Endothelial cell of umbilical vein (primary cell): Measurements from ENCODE around the gene HTR1E. TPM values are rescaled to one million over a fixed set of nuclear protein-coding genes. Genes with fewer than 3 reads are reported as not detected.

Experiments used
- BruUV-seq: library from RNA; stranded (reverse); fragments of 400-500 nt; replicated peaks from 2 replicates; lab custom pipeline; 2021; lab: Mats Ljungman, UMichigan
- CTCF ChIA-PET: fragments of 300-600, 350-600 bp; sonication (Branson Sonifier 250); formaldehyde crosslinking; loops from one replicate; lab custom pipeline; 2021; ENCODE audit warnings: antibody characterized with exemption, inconsistent platforms; lab: Charles Lee
- POLR2A ChIA-PET: fragments of 300-600, 350-600 bp; sonication (Branson Sonifier 250); formaldehyde crosslinking; loops from one replicate; lab custom pipeline; 2021; ENCODE audit warnings: antibody characterized with exemption, inconsistent platforms; lab: Charles Lee
- DNase-seq: peaks from one replicate; pipeline ENCODE4 v3.0.0-alpha.2; 2011; ENCODE audit warnings: low read depth, low spot score
- FAIRE-seq: peaks from 2 replicates; lab custom pipeline; 2011; peaks lifted over from hg19 to GRCh38; lab: Jason Lieb, UNC
- H2AFZ ChIP-seq: 2 replicates; pipeline ENCODE4 v1.6.0; 2012; ENCODE audit warnings: low read depth, low read length, control low read depth, inconsistent platforms
- H3K27ac ChIP-seq: 2 replicates; pipeline ENCODE4 v1.5.1; 2011; ENCODE audit warnings: low read depth, mild to moderate bottlenecking, control low read depth, low read length, moderate library complexity; ENCODE audit not compliant: insufficient read depth
- H3K27me3 ChIP-seq, 2 experiments: 2 replicates each; pipeline versions ENCODE4 v1.6.0 to v1.6.1; 2011; ENCODE audit warnings: low read length in 2 of 2, mixed read lengths in 1 of 2; ENCODE audit not compliant: control insufficient read depth in 2 of 2, insufficient read depth in 2 of 2
- H3K36me3 ChIP-seq, 2 experiments: 2 replicates in 1 of 2; 3 replicates in 1 of 2; pipeline ENCODE4 v1.5.1; 2011; ENCODE audit warnings: low read length in 2 of 2, mild to moderate bottlenecking in 1 of 2, moderate library complexity in 1 of 2; ENCODE audit not compliant: control insufficient read depth in 2 of 2, insufficient read depth in 2 of 2; ENCODE audit errors: extremely low read depth in 1 of 2
- H3K4me1 ChIP-seq: 3 replicates; pipeline ENCODE4 v1.5.1; 2011; ENCODE audit warnings: mild to moderate bottlenecking, low read length; ENCODE audit not compliant: control insufficient read depth, insufficient read depth; ENCODE audit errors: extremely low read depth
- H3K4me2 ChIP-seq: 2 replicates; pipeline ENCODE4 v1.6.1; 2011; ENCODE audit warnings: low read length, control low read depth, mixed read lengths; ENCODE audit not compliant: insufficient read depth
- H3K4me3 ChIP-seq, 3 experiments: fragments of 200-600 bp in 1 of 3; sonication (generic), shearing (Covaris generic) in 1 of 3; replicated peaks in 1 of 3; 2 replicates each; pipeline ENCODE4 v1.5.1; 2011 to 2016; ENCODE audit warnings: control low read depth in 3 of 3, low read length in 3 of 3, mild to moderate bottlenecking in 2 of 3, inconsistent platforms in 1 of 3, low read depth in 1 of 3, moderate library complexity in 1 of 3; ENCODE audit not compliant: insufficient read depth in 1 of 3
- H3K79me2 ChIP-seq: 2 replicates; pipeline ENCODE4 v1.6.0; 2012; ENCODE audit warnings: low read length, inconsistent platforms; ENCODE audit not compliant: control insufficient read depth, insufficient read depth
- H3K9ac ChIP-seq: replicated peaks from 2 replicates; pipeline ENCODE3; 2011; ENCODE audit warnings: low read length, control low read depth; ENCODE audit not compliant: insufficient read depth; ENCODE audit errors: extremely low read depth
- H3K9me1 ChIP-seq: replicated peaks from 3 replicates; pipeline ENCODE4 v1.6.0; 2011; ENCODE audit warnings: mild to moderate bottlenecking, low read length; ENCODE audit not compliant: control insufficient read depth, insufficient read depth; ENCODE audit errors: extremely low read depth
- H3K9me3 ChIP-seq: replicated peaks from 2 replicates; pipeline ENCODE4 v1.5.1; 2012; ENCODE audit warnings: low read length, inconsistent platforms; ENCODE audit not compliant: control insufficient read depth, insufficient read depth
- H4K20me1 ChIP-seq: replicated peaks from 2 replicates; pipeline ENCODE3; 2011; ENCODE audit warnings: mild to moderate bottlenecking, low read length; ENCODE audit not compliant: control insufficient read depth, insufficient read depth; ENCODE audit errors: extremely low read depth
- EZH2 ChIP-seq: IDR thresholded peaks from 2 replicates; pipeline ENCODE4 v1.6.1; 2012; ENCODE audit warnings: borderline replicate concordance, low read depth, mild to moderate bottlenecking, moderate library complexity, low read length, inconsistent platforms; ENCODE audit not compliant: severe bottlenecking
- FOS ChIP-seq: IDR thresholded peaks from 2 replicates; pipeline ENCODE4 v1.6.1; 2011; ENCODE audit warnings: mild to moderate bottlenecking, low read length, moderate library complexity, borderline replicate concordance; ENCODE audit not compliant: insufficient read depth
- GATA2 ChIP-seq: IDR thresholded peaks from 2 replicates; pipeline ENCODE4 v1.7.0; 2011; ENCODE audit warnings: low read depth, mild to moderate bottlenecking, moderate library complexity, mixed read lengths, low read length; ENCODE audit not compliant: insufficient read length, insufficient read depth
- JUN ChIP-seq: IDR thresholded peaks from 2 replicates; pipeline ENCODE4 v1.6.1; 2011; ENCODE audit warnings: borderline replicate concordance, low read depth; ENCODE audit not compliant: insufficient read length, insufficient read depth
- MYC ChIP-seq: IDR thresholded peaks from one replicate; pipeline ENCODE4 v1.6.1; 2011; ENCODE audit warnings: mild to moderate bottlenecking, low read depth, low read length
- POLR2A ChIP-seq: IDR thresholded peaks from 2 replicates; pipeline ENCODE4 v1.6.1; 2012; ENCODE audit warnings: low read depth, mild to moderate bottlenecking, control low read depth, low read length
- POLR2AphosphoS5 ChIP-seq: IDR thresholded peaks from 2 replicates; pipeline ENCODE4 v1.6.1; 2012; ENCODE audit warnings: low read depth, mild to moderate bottlenecking, control low read depth, low read length, moderate library complexity; ENCODE audit not compliant: insufficient read depth
- dilution Hi-C: fragments of 300-500 bp; cut with MboI; formaldehyde crosslinking; loops from one replicate; pipeline ENCODE4 v1.15.0; 2019; ENCODE audit warnings: low sequenced_read_pairs; ENCODE audit not compliant: extremely low pct_ligation_motif_present
- intact Hi-C: fragments of 100-400 bp; cut with micrococcal nuclease; formaldehyde crosslinking; loops from one replicate; pipeline ENCODE4 v1.10.0; 2022
- polyA plus RNA-seq, 4 experiments: library from polyadenylated mRNA; depleted of rRNA in 3 of 4; stranded (reverse) in 3 of 4; unstranded in 1 of 4; fragments of >200 nt; gene quantifications; 2 replicates each; pipeline versions ENCODE4 v1.2.1 to v1.2.3, GENCODE V29; 2011 to 2012; ENCODE audit warnings: missing spikeins in 1 of 4
- total RNA-seq: library from RNA; stranded (reverse); gene quantifications from 2 replicates; pipeline ENCODE4 v1.2.3, GENCODE V29; 2021
- TF ChIP-seq, protein P1 (sequence below), 2 donors: IDR thresholded peaks; 1 replicate in 1 of 2; 2 replicates in 1 of 2; pipeline ENCODE4 v1.5.1; 2011; ENCODE audit warnings: low read length in 2 of 2, mild to moderate bottlenecking in 2 of 2, moderate library complexity in 2 of 2, control low read depth in 1 of 2, inconsistent platforms in 1 of 2, low read depth in 1 of 2; ENCODE audit not compliant: insufficient read depth in 1 of 2; ENCODE audit errors: extremely low read depth in 1 of 2
- TF ChIP-seq, protein P2 (sequence below): IDR thresholded peaks from 2 replicates; pipeline ENCODE4 v1.6.1; 2011; ENCODE audit not compliant: insufficient read depth, insufficient read length

Gene HTR1E
- total and polyA plus RNA-seq, 2 donors (not counting 3 experiments of a cell fraction or from before 2014, with no cell fraction given): not detected

DNA sequence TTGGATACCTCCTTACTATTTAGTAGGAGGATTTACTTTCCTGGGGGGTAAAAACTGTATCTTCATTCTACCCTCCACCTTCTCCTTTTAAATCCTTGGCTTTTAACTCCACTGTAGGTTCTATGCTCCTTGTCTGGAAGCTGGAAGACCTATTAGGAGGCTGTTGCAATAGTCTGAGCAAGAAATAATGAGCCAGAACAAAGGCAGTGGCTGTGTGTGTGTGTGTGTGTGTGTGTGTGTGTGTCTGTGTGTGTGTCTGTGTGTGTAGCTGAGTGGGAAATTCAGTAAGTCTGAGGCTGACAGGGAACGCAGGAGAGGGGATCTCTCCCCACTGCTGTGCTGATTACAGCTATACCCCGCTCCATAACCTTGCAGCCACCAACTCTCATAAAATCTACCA is 35.8 kb downstream of the HTR1E start:
- Histone ChIP-seq H3K27me3 (no peaks in the 10 kb centered on the region), H3K36me3 (no peaks in the 10 kb centered on the region), H3K4me3 (no peak overlapping the region), H2AFZ (no peak overlapping the region), H3K9ac (no peak overlapping the region), H3K4me1 (no peaks in the 10 kb centered on the region), H3K4me2 (no peak overlapping the region), H3K9me1 (no peaks in the 10 kb centered on the region), H3K27ac (no peak overlapping the region), H4K20me1 (no peaks in the 10 kb centered on the region), H3K9me3 (no peaks in the 10 kb centered on the region), H3K79me2 (no peaks in the 10 kb centered on the region)
- dilution Hi-C loops (no loop called here), intact Hi-C loops (no loop called here)
- no TSS peak for BruUV-seq
- no peak for DNase-seq
- CTCF ChIA-PET: no interaction called here
- FAIRE-seq: no peak
- TF ChIP-seq POLR2A: no peak
- TF ChIP-seq, protein P1, sequence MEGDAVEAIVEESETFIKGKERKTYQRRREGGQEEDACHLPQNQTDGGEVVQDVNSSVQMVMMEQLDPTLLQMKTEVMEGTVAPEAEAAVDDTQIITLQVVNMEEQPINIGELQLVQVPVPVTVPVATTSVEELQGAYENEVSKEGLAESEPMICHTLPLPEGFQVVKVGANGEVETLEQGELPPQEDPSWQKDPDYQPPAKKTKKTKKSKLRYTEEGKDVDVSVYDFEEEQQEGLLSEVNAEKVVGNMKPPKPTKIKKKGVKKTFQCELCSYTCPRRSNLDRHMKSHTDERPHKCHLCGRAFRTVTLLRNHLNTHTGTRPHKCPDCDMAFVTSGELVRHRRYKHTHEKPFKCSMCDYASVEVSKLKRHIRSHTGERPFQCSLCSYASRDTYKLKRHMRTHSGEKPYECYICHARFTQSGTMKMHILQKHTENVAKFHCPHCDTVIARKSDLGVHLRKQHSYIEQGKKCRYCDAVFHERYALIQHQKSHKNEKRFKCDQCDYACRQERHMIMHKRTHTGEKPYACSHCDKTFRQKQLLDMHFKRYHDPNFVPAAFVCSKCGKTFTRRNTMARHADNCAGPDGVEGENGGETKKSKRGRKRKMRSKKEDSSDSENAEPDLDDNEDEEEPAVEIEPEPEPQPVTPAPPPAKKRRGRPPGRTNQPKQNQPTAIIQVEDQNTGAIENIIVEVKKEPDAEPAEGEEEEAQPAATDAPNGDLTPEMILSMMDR (IDR thresholded peaks at IDR 0.05; ENCODE audit: extremely low read depth in 1 of 2, insufficient read depth in 1 of 2, low read depth in 1 of 2, low read length in 2 of 2): no peak
- no peak for TF ChIP-seq EZH2
- no peak for TF ChIP-seq FOS
- TF ChIP-seq GATA2: no peak
- no peak for TF ChIP-seq MYC
- POLR2A ChIA-PET: no interaction called here

DNA sequence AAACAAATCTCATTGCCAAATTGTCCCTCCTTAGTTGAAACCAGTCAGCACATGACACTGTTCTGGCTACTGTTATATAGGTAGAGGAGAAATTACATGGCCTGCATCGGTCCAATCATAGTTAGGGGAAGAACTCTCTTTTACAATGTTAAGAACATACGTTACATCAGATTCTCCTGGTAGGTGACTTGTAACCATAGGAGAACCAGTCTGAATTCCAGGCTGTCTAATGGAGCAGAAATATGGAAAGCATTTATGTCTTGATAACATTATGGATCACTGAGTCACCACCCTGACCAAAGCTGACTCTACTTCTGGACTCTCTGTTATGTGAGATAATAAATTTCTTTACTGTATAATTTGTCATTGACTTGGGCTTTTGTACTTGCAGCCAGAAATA is 40.9 kb downstream of the HTR1E start:
- ChIA-PET POLR2A (no interaction called here), CTCF (no interaction called here)
- Histone ChIP-seq H3K9me1 (no peaks in the 10 kb centered on the region), H3K27ac (no peak overlapping the region), H2AFZ (no peak overlapping the region), H3K36me3 (no peaks in the 10 kb centered on the region), H3K4me3 (no peak overlapping the region), H3K27me3 (no peaks in the 10 kb centered on the region), H3K79me2 (no peaks in the 10 kb centered on the region), H3K4me1 (no peaks in the 10 kb centered on the region), H3K4me2 (no peak overlapping the region), H3K9me3 (no peaks in the 10 kb centered on the region), H4K20me1 (no peaks in the 10 kb centered on the region), H3K9ac (no peak overlapping the region)
- no TSS peak for BruUV-seq
- no peak for FAIRE-seq
- intact Hi-C loops: no loop called here
- no peak for DNase-seq
- dilution Hi-C loops: no loop called here
- TF ChIP-seq GATA2: no peak
- TF ChIP-seq POLR2A: no peak
- TF ChIP-seq POLR2AphosphoS5: no peak
- TF ChIP-seq, protein P1 (IDR thresholded peaks at IDR 0.05; ENCODE audit: extremely low read depth in 1 of 2, insufficient read depth in 1 of 2, low read depth in 1 of 2, low read length in 2 of 2): no peak
- TF ChIP-seq, protein P2, sequence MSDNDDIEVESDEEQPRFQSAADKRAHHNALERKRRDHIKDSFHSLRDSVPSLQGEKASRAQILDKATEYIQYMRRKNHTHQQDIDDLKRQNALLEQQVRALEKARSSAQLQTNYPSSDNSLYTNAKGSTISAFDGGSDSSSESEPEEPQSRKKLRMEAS: no peak
- no peak for TF ChIP-seq EZH2
- no peak for TF ChIP-seq JUN
- no peak for TF ChIP-seq FOS
- no peak for TF ChIP-seq MYC
